Measurements from ENCODE around the gene DAD1.
"Not testable (repeated sequence)": the region's sequence is repeated elsewhere in the genome, so short reads cannot be mapped to it uniquely, and the experiment has no call there.

DAD1 gene

GRCh38 chr14:22551605-22551997, 37.4 kb downstream of the DAD1 start:
- DNase-seq = no peak

- peak in 1 of 2 experiments; percentile 45 for DNase-seq
Measured at GRCh38 chr14:22549981-22550673, 38.9 kb downstream of the DAD1 start.

GRCh38 chr14:22549324-22549962, 39.6 kb downstream of the DAD1 start:
- DNase-seq = no peak

- DNase-seq = no peak
Measured at GRCh38 chr14:22547948-22548750, 40.9 kb downstream of the DAD1 start.

- no peak for DNase-seq
Measured at GRCh38 chr14:22547313-22547947, 41.6 kb downstream of the DAD1 start.

- no peak for DNase-seq
Measured at GRCh38 chr14:22546722-22547071, 42.3 kb downstream of the DAD1 start.

- DNase-seq = no peak
Measured at GRCh38 chr14:22545842-22546721, 42.9 kb downstream of the DAD1 start.

GRCh38 chr14:22544881-22545420, 44.1 kb downstream of the DAD1 start:
- DNase-seq = no peak

- no peak for DNase-seq
Measured at GRCh38 chr14:22544406-22544805, 44.6 kb downstream of the DAD1 start.

GRCh38 chr14:22543570-22544357, 45.3 kb downstream of the DAD1 start:
- not testable (repeated sequence) for DNase-seq

GRCh38 chr14:22542360-22542759, 46.7 kb downstream of the DAD1 start:
- no peak for DNase-seq

- DNase-seq = no peak
Measured at GRCh38 chr14:22541721-22542120, 47.3 kb downstream of the DAD1 start.

- no peak for DNase-seq
Measured at GRCh38 chr14:22540811-22541360, 48.1 kb downstream of the DAD1 start.

GRCh38 chr14:22540293-22540692, 48.7 kb downstream of the DAD1 start:
- DNase-seq = no peak

- DNase-seq = no peak
Measured at GRCh38 chr14:22539831-22540230, 49.2 kb downstream of the DAD1 start.

- DNase-seq = no peak
Measured at GRCh38 chr14:22538671-22539228, 50.3 kb downstream of the DAD1 start.

GRCh38 chr14:22537436-22538310, 51.4 kb downstream of the DAD1 start:
- DNase-seq = no peak

- DNase-seq = peak in 1 of 2 experiments; percentile 54
Measured at GRCh38 chr14:22536853-22537338, 52.1 kb downstream of the DAD1 start.

GRCh38 chr14:22535916-22536315, 53.1 kb downstream of the DAD1 start:
- no peak for DNase-seq

Measured in NCI-H446 (cell line).